GM12878 (cell line): ENCODE data around the gene PMEL. TPM values are rescaled to one million over a fixed set of nuclear protein-coding genes. Genes with fewer than 3 reads are reported as not detected.

ENCODE experiments used
- ATAC-seq: fragments of 200-7000 bp; cut with Tn5 transposase; 3 replicates; pipeline ENCODE4 v1.9.1; 2020; ENCODE audit warnings: mild to moderate bottlenecking, moderate library complexity
- BruUV-seq: library from RNA; stranded (reverse); fragments of 400-500 nt; replicated peaks from 2 replicates; lab custom pipeline; 2021; lab: Mats Ljungman, UMichigan
- CTCF ChIA-PET: fragments of 300-600 bp; sonication (Branson Sonifier 250); formaldehyde crosslinking; extraction: SDS; loops from one replicate; lab custom pipeline; 2021; ENCODE audit warnings: inconsistent platforms; lab: Yijun Ruan, JAX
- POLR2A ChIA-PET: fragments of 350-600 bp; formaldehyde crosslinking; extraction: SDS; loops from one replicate; lab custom pipeline; 2021; ENCODE audit warnings: inconsistent platforms; lab: Charles Lee
- RAD21 ChIA-PET: fragments of 300-600 bp; sonication (Branson Sonifier 250); formaldehyde crosslinking; loops from one replicate; lab custom pipeline; 2023; ENCODE audit warnings: antibody characterized with exemption; ENCODE audit not compliant: unreplicated experiment; lab: Charles Lee
- SMC1A ChIA-PET: fragments of 300-600 bp; sonication (Branson Sonifier 250); formaldehyde crosslinking; loops from one replicate; lab custom pipeline; 2023; ENCODE audit not compliant: unreplicated experiment, uncharacterized antibody; lab: Charles Lee
- DNase-seq: peaks from one replicate; pipeline ENCODE4 v3.0.0-alpha.2; 2011; ENCODE audit warnings: low read depth, low spot score
- FAIRE-seq: peaks from 3 replicates; lab custom pipeline; 2011; peaks lifted over from hg19 to GRCh38; lab: Jason Lieb, UNC
- H2AFZ ChIP-seq: 2 replicates; pipeline ENCODE4 v1.6.0; 2011; ENCODE audit warnings: low read depth, low read length, control low read depth; ENCODE audit not compliant: control insufficient read depth
- H3K27ac ChIP-seq: 2 replicates; pipeline ENCODE4 v1.5.1; 2011; ENCODE audit warnings: control low read depth; ENCODE audit not compliant: control insufficient read depth, insufficient read depth
- H3K27me3 ChIP-seq, 2 experiments: replicated peaks in 1 of 2; 2 replicates each; pipeline versions ENCODE4 v1.6.0 to v1.6.1; 2011; ENCODE audit warnings: low read length in 1 of 2; ENCODE audit not compliant: control insufficient read depth in 2 of 2, insufficient read depth in 2 of 2
- H3K36me3 ChIP-seq, 2 experiments: 2 replicates each; pipeline ENCODE4 v1.5.1; 2011; ENCODE audit warnings: low read length in 1 of 2; ENCODE audit not compliant: control insufficient read depth in 2 of 2, insufficient read depth in 2 of 2
- H3K4me1 ChIP-seq: 2 replicates; pipeline ENCODE4 v1.6.1; 2011; ENCODE audit warnings: mild to moderate bottlenecking, low read length, moderate library complexity, mixed read lengths; ENCODE audit not compliant: control insufficient read depth, insufficient read depth
- H3K4me2 ChIP-seq: 2 replicates; pipeline ENCODE4 v1.6.0; 2011; ENCODE audit warnings: control low read depth; ENCODE audit not compliant: control insufficient read depth, insufficient read depth
- H3K4me3 ChIP-seq: fragments of 200-600 bp; sonication (generic); 2 replicates; pipeline ENCODE4 v1.5.1; 2016
- H3K79me2 ChIP-seq: 2 replicates; pipeline ENCODE4 v1.6.0; 2011; ENCODE audit warnings: low read length; ENCODE audit not compliant: control insufficient read depth, insufficient read depth
- H3K9ac ChIP-seq: 2 replicates; pipeline ENCODE4 v1.8.0; 2011; ENCODE audit warnings: low read length, control low read depth, mixed read lengths; ENCODE audit not compliant: control insufficient read depth, insufficient read depth
- H3K9me3 ChIP-seq: replicated peaks from 3 replicates; pipeline ENCODE4 v1.5.1; 2011; ENCODE audit warnings: mild to moderate bottlenecking, low read length; ENCODE audit not compliant: control insufficient read depth, insufficient read depth
- H4K20me1 ChIP-seq: 2 replicates; pipeline ENCODE4 v1.6.0; 2011; ENCODE audit not compliant: control insufficient read depth, insufficient read depth
- E2F4 ChIP-seq: IDR thresholded peaks from 2 replicates; pipeline ENCODE4 v1.6.1; 2012; ENCODE audit warnings: low read depth, low read length, improper control_type of control experiment
- EZH2 ChIP-seq: IDR thresholded peaks from 2 replicates; pipeline ENCODE4 v1.6.1; 2012; ENCODE audit warnings: low read depth, mild to moderate bottlenecking, control low read depth, inconsistent platforms, low read length, borderline replicate concordance; ENCODE audit not compliant: control insufficient read depth
- KAT2A ChIP-seq: conservative IDR thresholded peaks from 2 replicates; pipeline ENCODE4 v1.6.1; 2011; ENCODE audit warnings: low read depth, low read length; ENCODE audit not compliant: control insufficient read depth
- NR2C1 ChIP-seq: fragments of 450-650 bp; IDR thresholded peaks from 2 replicates; pipeline ENCODE4 v1.6.1; 2017; ENCODE audit warnings: antibody characterized with exemption, mild to moderate bottlenecking, moderate library complexity
- TAF1 ChIP-seq: IDR thresholded peaks from 2 replicates; pipeline ENCODE4 v1.6.1; 2011; ENCODE audit warnings: mild to moderate bottlenecking, low read depth, low read length, borderline replicate concordance
- ZNF622 ChIP-seq: fragments of 450-650 bp; IDR thresholded peaks from 2 replicates; pipeline ENCODE4 v1.6.1; 2017; ENCODE audit warnings: mild to moderate bottlenecking, inconsistent platforms
- WGBS: methylation state at CpG from one replicate; pipeline ENCODE4 v1.1.6; 2016; ENCODE audit warnings: low lambda C conversion rate; ENCODE audit not compliant: insufficient replicate concordance, insufficient coverage; ENCODE audit errors: missing lambda C conversion rate; 5-methylcytosine and 5-hydroxymethylcytosine counted together
- in situ Hi-C: fragments of 300-500 bp; cut with MboI; formaldehyde crosslinking; loops from 9 replicates; pipeline ENCODE4 v1.14.3; 2018; ENCODE audit warnings: mixed read lengths
- intact Hi-C: fragments of 100-400 bp; cut with micrococcal nuclease; formaldehyde crosslinking; loops from one replicate; pipeline ENCODE4 v1.14.2; 2022; ENCODE audit not compliant: unreplicated experiment
- polyA plus RNA-seq, 11 experiments: library from polyadenylated mRNA; depleted of rRNA in 4 of 11; unstranded in 6 of 11; stranded (reverse) in 5 of 11; fragments of >200 nt; fragmentation: Nextera tagmentation in 4 of 11; fragmentation: Illumina TruSeq in 1 of 11; extraction: Ambion mirVana in 4 of 11; extraction: Trizol in 1 of 11; gene quantifications; 1 replicate in 1 of 11; 2 replicates in 10 of 11; pipeline versions ENCODE4 v1.2.1 to v1.2.3, GENCODE V29; 2011 to 2016; ENCODE audit warnings: inconsistent platforms in 2 of 11, missing spikeins in 2 of 11, low read depth in 1 of 11
- total RNA-seq, 4 experiments: library from RNA; depleted of rRNA in 3 of 4; stranded (reverse); fragments of >200 nt in 3 of 4; fragmentation: Illumina TruSeq in 1 of 4; extraction: Trizol in 1 of 4; gene quantifications; 2 replicates each; pipeline versions ENCODE4 v1.2.1 to v1.2.3, GENCODE V29; 2013 to 2021

The PMEL gene
- total and polyA plus RNA-seq, 10 of the 15 experiments (the other 5 are each of a cell fraction or from before 2014, with no cell fraction given) = 0.32 to 1.6 (median 0.56) TPM

- no peak for TF ChIP-seq ZNF622
Measured at GRCh38 chr12:55965240-55965639, 602 bp downstream of the PMEL start (continued).

DNA sequence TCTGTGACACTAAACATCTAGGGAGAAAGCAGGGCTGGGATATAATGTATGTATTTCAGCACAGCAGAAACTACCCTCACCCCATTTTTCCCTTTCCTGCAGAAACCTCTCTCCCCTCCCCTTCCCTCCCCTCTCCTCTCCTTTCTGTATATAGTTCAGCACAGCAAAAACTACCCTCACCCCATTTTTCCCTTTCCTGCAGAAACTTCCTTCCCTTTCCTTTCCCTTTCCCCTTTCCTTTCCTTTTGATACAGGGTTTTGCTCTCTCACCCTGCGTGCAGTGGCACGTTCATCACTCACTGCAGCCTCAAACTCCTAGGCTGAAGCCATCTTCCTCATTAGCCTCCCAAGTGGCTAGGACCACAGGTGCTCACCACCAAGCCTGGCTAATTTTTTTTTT lies 2.1 kb downstream of the PMEL start:
- ChIA-PET POLR2A (no interaction called here), RAD21 (no interaction called here), SMC1A (no interaction called here)
- Histone ChIP-seq H3K79me2 (peaks cover 21% of the 10 kb centered on the region), H3K4me3 (no peak overlapping the region), H3K36me3 (no peaks in the 10 kb centered on the region), H3K27me3 (no peaks in the 10 kb centered on the region), H3K27ac (no peak overlapping the region), H3K4me2 (no peak overlapping the region), H2AFZ (no peak overlapping the region), H3K9ac (no peak overlapping the region), H4K20me1 (no peaks in the 10 kb centered on the region)
- WGBS = 73% methylated on average over 2 of the region's 2 CpGs
- DNase-seq (no peak), ATAC-seq (no peak)
- intact Hi-C loops (no loop called here), in situ Hi-C loops (no loop called here)
- no TSS peak for BruUV-seq
- TF ChIP-seq TAF1 = no peak
- no peak for TF ChIP-seq E2F4
- no peak for TF ChIP-seq EZH2
- no peak for TF ChIP-seq NR2C1
- no peak for TF ChIP-seq KAT2A
- TF ChIP-seq, all 136 proteins: peak for 0
- no peak for FAIRE-seq
- Histone ChIP-seq H3K9me3 (no peaks in the 10 kb centered on the region), H3K4me1 (peaks cover 12% of the 10 kb centered on the region)
- CTCF ChIA-PET = no interaction called here
